Esophagus (tissue), 2 donors: ENCODE data around the gene RHOV. TPM values are rescaled to one million over a fixed set of nuclear protein-coding genes. Genes with fewer than 3 reads are reported as not detected.
A peak's percentile ranks its signal among the peaks of the same experiment; 100 is the strongest.

Source experiments
- H3K27ac ChIP-seq, 2 donors: one replicate each; pipeline ENCODE4 v1.5.1; 2013; ENCODE audit warnings: low read depth in 2 of 2, mild to moderate bottlenecking in 2 of 2, inconsistent platforms in 1 of 2, low read length in 1 of 2, moderate library complexity in 1 of 2
- H3K27me3 ChIP-seq, 2 donors: one replicate each; pipeline ENCODE4 v1.6.1; 2013; ENCODE audit warnings: low read length in 2 of 2, control low read depth in 1 of 2, mild to moderate bottlenecking in 1 of 2; ENCODE audit not compliant: insufficient read depth in 2 of 2, control insufficient read depth in 1 of 2
- H3K36me3 ChIP-seq, 2 donors: one replicate each; pipeline ENCODE4 v1.6.1; 2013; ENCODE audit warnings: low read length in 1 of 2; ENCODE audit not compliant: control insufficient read depth in 2 of 2, insufficient read depth in 2 of 2
- H3K4me1 ChIP-seq, 2 donors: one replicate each; pipeline ENCODE4 v1.6.1; 2013; ENCODE audit warnings: low read length in 1 of 2; ENCODE audit not compliant: control insufficient read depth in 2 of 2, insufficient read depth in 2 of 2
- H3K4me3 ChIP-seq, 2 donors: one replicate each; pipeline ENCODE4 v1.5.1; 2013; ENCODE audit warnings: low read length in 2 of 2, mild to moderate bottlenecking in 2 of 2, low read depth in 1 of 2, moderate library complexity in 1 of 2
- H3K9me3 ChIP-seq, 2 donors: one replicate each; pipeline ENCODE4 v1.6.1; 2013; ENCODE audit warnings: mild to moderate bottlenecking in 2 of 2, low read depth in 1 of 2, low read length in 1 of 2, moderate library complexity in 1 of 2; ENCODE audit not compliant: control insufficient read depth in 2 of 2, insufficient read depth in 1 of 2
- WGBS, 2 donors: extraction: QIAGEN DNeasy Blood & Tissue Kit; methylation state at CpG; one replicate each; pipeline ENCODE4 v1.1.7; 2013; 5-methylcytosine and 5-hydroxymethylcytosine counted together
- polyA plus RNA-seq, 2 donors: library from polyadenylated mRNA; stranded (reverse); fragments of 200-250 nt; gene quantifications; one replicate each; pipeline ENCODE4 v1.2.3, GENCODE V29; 2013
- donor health status: healthy with polysubstance abuse.
- donor health status: Bipolar disorder and iron deficiency.

Gene RHOV
- polyA plus RNA-seq, 2 donors = 137 to 138 TPM

- 2 to 4% methylated on average over 47 to 55 of the region's 55 CpGs for WGBS, 2 donors
- Histone ChIP-seq H3K9me3 (no peaks in the 10 kb centered on the region), H3K27ac (peak within 1 kb of the TSS; percentile 91 to 95), H3K36me3 (peaks cover 3 to 4% of the 10 kb centered on the region in 2 donors), H3K27me3 (no peaks in the 10 kb centered on the region), H3K4me3 (peak within 1 kb of the TSS; percentile 84 to 86), H3K4me1 (peaks cover 0 to 19% of the 10 kb centered on the region in 2 donors)
These were observed 20.0 kb upstream of the RHOV start, which contains the start of gene VPS18 for GRCh38 chr15:40893733-40894680. Gene VPS18 (plus strand): TSS chr15:40894450. CDS start chr15:40894769, 319 bp downstream.

GRCh38 chr15:40893019-40893670 is 19.1 kb upstream of the RHOV start:
- Histone ChIP-seq H3K4me3 (no peak overlapping the region), H3K9me3 (no peaks in the 10 kb centered on the region), H3K4me1 (peaks cover 0 to 19% of the 10 kb centered on the region in 2 donors), H3K36me3 (no peaks in the 10 kb centered on the region), H3K27ac (peak overlapping the region in 1 of 2 donors; percentile 91), H3K27me3 (no peaks in the 10 kb centered on the region)
- 63 to 69% methylated on average over 22 of the region's 22 CpGs for WGBS, 2 donors

GRCh38 chr15:40892447-40893012 is 18.5 kb upstream of the RHOV start:
- WGBS, 2 donors = 84 to 91% methylated on average over 2 of the region's 2 CpGs
- H3K9me3 ChIP-seq = no peaks in the 10 kb centered on the region
- no peaks in the 10 kb centered on the region for H3K27me3 ChIP-seq
- peaks cover 0 to 19% of the 10 kb centered on the region in 2 donors for H3K4me1 ChIP-seq
- H3K27ac ChIP-seq = peak overlapping the region in 1 of 2 donors; percentile 91
- H3K36me3 ChIP-seq = no peaks in the 10 kb centered on the region
- H3K4me3 ChIP-seq = no peak overlapping the region

- Histone ChIP-seq H3K27me3 (no peaks in the 10 kb centered on the region), H3K4me1 (peaks cover 0 to 19% of the 10 kb centered on the region in 2 donors), H3K27ac (no peak overlapping the region), H3K36me3 (no peaks in the 10 kb centered on the region), H3K9me3 (no peaks in the 10 kb centered on the region), H3K4me3 (no peak overlapping the region)
- WGBS, 2 donors = 11 to 16% methylated on average over 4 of the region's 4 CpGs
These were observed 17.9 kb upstream of the RHOV start for GRCh38 chr15:40891810-40892446.

GRCh38 chr15:40891138-40891537 is 17.1 kb upstream of the RHOV start:
- H3K4me1 ChIP-seq = peaks cover 0 to 19% of the 10 kb centered on the region in 2 donors
- H3K27ac ChIP-seq = no peak overlapping the region
- H3K27me3 ChIP-seq = no peaks in the 10 kb centered on the region
- H3K4me3 ChIP-seq = no peak overlapping the region
- 88 to 89% methylated on average over 5 of the region's 5 CpGs for WGBS, 2 donors
- H3K36me3 ChIP-seq = no peaks in the 10 kb centered on the region
- H3K9me3 ChIP-seq = no peaks in the 10 kb centered on the region

- peaks cover 0 to 12% of the 10 kb centered on the region in 2 donors for H3K4me1 ChIP-seq
- no peaks in the 10 kb centered on the region for H3K36me3 ChIP-seq
- no peaks in the 10 kb centered on the region for H3K9me3 ChIP-seq
- no peaks in the 10 kb centered on the region for H3K27me3 ChIP-seq
- no peak overlapping the region for H3K27ac ChIP-seq
- no peak overlapping the region for H3K4me3 ChIP-seq
These were observed 15.1 kb upstream of the RHOV start for GRCh38 chr15:40889112-40889511.

GRCh38 chr15:40886586-40886985 is 12.6 kb upstream of the RHOV start:
- Histone ChIP-seq H3K9me3 (peaks cover 0 to 3% of the 10 kb centered on the region in 2 donors), H3K4me1 (no peaks in the 10 kb centered on the region), H3K4me3 (no peak overlapping the region), H3K27ac (peak overlapping the region in 1 of 2 donors; percentile 28), H3K36me3 (no peaks in the 10 kb centered on the region), H3K27me3 (no peaks in the 10 kb centered on the region)
- WGBS, 2 donors = 57 to 65% methylated on average over 1 of the region's 1 CpG

GRCh38 chr15:40881351-40881750 is 7.3 kb upstream of the RHOV start:
- no peaks in the 10 kb centered on the region for H3K36me3 ChIP-seq
- peak overlapping the region in 1 of 2 donors; percentile 10 for H3K27ac ChIP-seq
- peaks cover 0 to 3% of the 10 kb centered on the region in 2 donors for H3K9me3 ChIP-seq
- H3K4me3 ChIP-seq = no peak overlapping the region
- 94 to 97% methylated on average over 6 of the region's 6 CpGs for WGBS, 2 donors
- H3K27me3 ChIP-seq = no peaks in the 10 kb centered on the region
- H3K4me1 ChIP-seq = no peaks in the 10 kb centered on the region

GRCh38 chr15:40879609-40880008 is 5.6 kb upstream of the RHOV start:
- Histone ChIP-seq H3K36me3 (no peaks in the 10 kb centered on the region), H3K9me3 (peaks cover 0 to 3% of the 10 kb centered on the region in 2 donors), H3K4me3 (no peak overlapping the region), H3K27ac (peak overlapping the region; percentile 84 to 89), H3K27me3 (no peaks in the 10 kb centered on the region), H3K4me1 (peaks cover 0 to 3% of the 10 kb centered on the region in 2 donors)
- WGBS, 2 donors = 58 to 59% methylated on average over 6 of the region's 6 CpGs
